GM18517 (cell line): ENCODE data around the gene SPATA17.

Experiments
- ATAC-seq: cut with Tn5 transposase; IDR thresholded peaks from one replicate; pipeline ENCODE4 v1.9.1; 2021; ENCODE audit warnings: mild to moderate bottlenecking, moderate library complexity; ENCODE audit not compliant: unreplicated experiment

Gene SPATA17

DNA sequence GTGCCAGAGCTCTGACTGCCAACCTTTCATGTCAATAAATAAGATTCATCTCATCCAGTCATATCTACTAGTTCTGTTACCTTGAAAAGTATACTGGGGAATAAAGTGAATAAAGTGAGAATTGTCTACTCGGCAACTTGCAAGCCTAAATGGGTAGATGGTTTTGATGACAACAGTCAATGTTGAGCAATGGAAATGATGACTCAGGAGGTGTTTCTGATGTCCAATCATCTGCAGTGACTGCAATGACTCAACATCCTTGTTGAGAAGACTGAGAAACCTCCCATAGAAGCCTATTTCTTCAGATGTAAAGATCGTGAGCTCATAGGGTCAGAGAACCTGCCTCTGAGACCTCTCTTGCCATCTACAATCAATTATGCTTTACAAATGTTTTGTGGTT is 276.4 kb downstream of the SPATA17 start:
- no peak for ATAC-seq

DNA sequence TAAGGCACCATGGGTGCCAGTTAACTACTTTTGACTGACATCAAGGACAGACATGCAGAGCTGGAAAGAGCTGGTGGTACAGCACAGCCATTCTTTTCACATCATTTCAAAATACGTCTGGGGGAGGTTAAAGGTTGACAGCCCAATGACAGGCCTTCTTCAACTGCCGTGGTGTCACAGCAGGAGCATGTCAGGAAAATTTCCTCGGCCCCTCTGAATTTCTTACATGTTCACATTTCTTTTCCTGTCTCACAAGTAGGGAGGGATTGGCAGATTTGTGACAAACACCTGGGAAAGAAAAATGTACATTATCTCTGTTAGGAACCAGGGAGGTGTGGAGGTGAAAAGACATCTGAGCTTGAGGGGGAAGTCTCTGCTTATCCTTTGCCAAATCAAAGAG is 279.1 kb downstream of the SPATA17 start:
- ATAC-seq, result no peak

DNA sequence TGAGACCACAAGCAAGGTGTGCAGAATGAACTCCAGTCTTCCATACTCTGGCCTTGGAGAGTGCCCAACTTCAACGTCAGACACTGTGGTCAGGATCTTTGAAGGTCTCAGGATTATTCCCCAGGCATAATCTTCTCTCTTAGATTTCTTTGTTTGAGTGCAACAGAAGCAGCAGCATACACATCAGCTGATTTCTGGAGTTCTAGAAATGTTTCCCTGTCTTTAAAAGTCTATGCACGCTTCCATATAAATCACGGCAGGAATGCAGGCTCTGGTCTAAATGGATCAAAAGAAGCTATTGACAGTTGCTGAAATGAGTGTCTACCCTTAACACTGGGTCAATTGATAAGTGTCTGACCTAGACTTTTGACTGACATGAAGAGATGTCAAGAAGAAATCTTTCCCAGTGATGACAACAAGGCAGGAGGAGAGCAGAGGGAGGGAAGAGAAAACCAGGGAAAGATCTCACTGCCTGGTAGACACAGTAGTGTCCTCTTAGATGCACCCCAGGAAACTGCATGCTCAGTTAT is 279.7 kb downstream of the SPATA17 start:
- no peak for ATAC-seq

DNA sequence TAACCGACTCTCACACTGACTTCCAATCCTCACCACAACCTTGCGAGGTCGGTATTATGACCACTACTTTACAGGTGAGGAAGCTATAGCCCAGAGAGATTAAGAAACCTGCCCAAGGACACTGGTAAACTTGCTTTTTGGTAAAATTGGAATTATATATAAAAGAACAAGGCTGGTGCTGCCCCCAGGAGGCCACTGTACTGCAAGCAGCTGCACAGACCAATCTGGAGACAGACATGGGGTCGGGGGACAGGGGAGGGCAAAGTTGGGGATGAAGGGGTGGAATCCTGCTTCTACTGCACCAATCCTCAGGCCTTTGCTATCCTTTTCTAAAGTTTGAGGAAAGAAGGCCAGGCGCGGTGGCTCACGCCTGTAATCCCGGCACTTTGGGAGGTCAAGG is 280.8 kb downstream of the SPATA17 start:
- no peak for ATAC-seq

GRCh38 chr1:217917281-217917887 is 286.2 kb downstream of the SPATA17 start:
- no peak for ATAC-seq

- no peak for ATAC-seq
These were observed 288.7 kb downstream of the SPATA17 start for GRCh38 chr1:217919683-217920388.
